OCI-LY7 (cell line): ENCODE measurements around the gene CD93. TPM values are rescaled to one million over a fixed set of nuclear protein-coding genes. Genes with fewer than 3 reads are reported as not detected.

Source experiments
- BruUV-seq: library from RNA; stranded (reverse); fragments of 400-500 nt; replicated peaks from 2 replicates; lab custom pipeline; 2021; lab: Mats Ljungman, UMichigan
- CTCF ChIA-PET: fragments of 300-600 bp; sonication (Branson Sonifier 250); formaldehyde crosslinking; loops from one replicate; lab custom pipeline; 2022; ENCODE audit warnings: antibody characterized with exemption; ENCODE audit not compliant: unreplicated experiment; lab: Charles Lee
- POLR2A ChIA-PET: fragments of 300-600 bp; sonication (Branson Sonifier 250); formaldehyde crosslinking; loops from one replicate; lab custom pipeline; 2022; ENCODE audit warnings: antibody characterized with exemption; lab: Charles Lee
- DNase-seq: peaks from one replicate; pipeline ENCODE4 v3.0.0-alpha.2; 2015; ENCODE audit warnings: low spot score
- H2AFZ ChIP-seq: fragments of 200-600 bp; sonication (generic), shearing (Covaris generic); 2 replicates; pipeline ENCODE4 v1.6.1; 2014; ENCODE audit warnings: mild to moderate bottlenecking, antibody characterized with exemption, low read length, moderate library complexity
- H3K27ac ChIP-seq: fragments of 200-600 bp; sonication (generic); 2 replicates; pipeline ENCODE4 v1.5.1; 2014; ENCODE audit warnings: mixed run types, low read depth, mild to moderate bottlenecking, moderate library complexity, low read length, inconsistent platforms; ENCODE audit not compliant: poor library complexity, severe bottlenecking
- H3K36me3 ChIP-seq: fragments of 200-600 bp; sonication (generic); 2 replicates; pipeline ENCODE4 v1.6.1; 2014; ENCODE audit warnings: mild to moderate bottlenecking, antibody characterized with exemption, low read length, moderate library complexity, mixed read lengths; ENCODE audit not compliant: insufficient read depth
- H3K4me1 ChIP-seq: fragments of 200-600 bp; sonication (generic); 2 replicates; pipeline ENCODE4 v1.5.1; 2014; ENCODE audit warnings: mild to moderate bottlenecking, low read length; ENCODE audit not compliant: insufficient read depth, poor library complexity, severe bottlenecking
- H3K4me2 ChIP-seq: fragments of 200-600 bp; sonication (generic); 2 replicates; pipeline ENCODE4 v1.6.1; 2014; ENCODE audit warnings: mild to moderate bottlenecking, low read length
- H3K4me3 ChIP-seq: fragments of 200-600 bp; sonication (generic); 2 replicates; pipeline ENCODE4 v1.5.1; 2014; ENCODE audit warnings: mild to moderate bottlenecking, low read depth, low read length; ENCODE audit not compliant: poor library complexity, severe bottlenecking
- H3K79me2 ChIP-seq: fragments of 200-600 bp; sonication (generic); 2 replicates; pipeline ENCODE4 v1.6.1; 2016; ENCODE audit warnings: low read depth, mild to moderate bottlenecking, low read length, moderate library complexity, mixed read lengths; ENCODE audit not compliant: insufficient read depth
- H3K9me2 ChIP-seq: fragments of 200-600 bp; sonication (generic); 2 replicates; pipeline ENCODE4 v1.6.1; 2016; ENCODE audit warnings: mild to moderate bottlenecking, low read length, mixed read lengths; ENCODE audit not compliant: insufficient read depth
- H3K9me3 ChIP-seq: fragments of 200-600 bp; sonication (generic); 2 replicates; pipeline ENCODE4 v1.6.1; 2014; ENCODE audit warnings: mild to moderate bottlenecking, mixed run types, low read length, mixed read lengths
- H4K20me1 ChIP-seq: fragments of 200-600 bp; sonication (generic); 2 replicates; pipeline ENCODE4 v1.6.1; 2014; ENCODE audit warnings: mild to moderate bottlenecking, antibody characterized with exemption, low read length, moderate library complexity, mixed read lengths; ENCODE audit not compliant: insufficient read depth
- CTCF ChIP-seq: fragments of 200-600 bp; sonication (generic); conservative IDR thresholded peaks from 2 replicates; pipeline ENCODE4 v1.5.1; 2014; ENCODE audit warnings: mild to moderate bottlenecking, antibody characterized with exemption, low read length, moderate library complexity, mixed read lengths
- EZH2phosphoT487 ChIP-seq: fragments of 200-600 bp; sonication (generic); IDR thresholded peaks from 2 replicates; pipeline ENCODE4 v1.6.1; 2018; ENCODE audit warnings: low read depth, borderline replicate concordance, mild to moderate bottlenecking, mixed run types, antibody characterized with exemption, low read length, moderate library complexity, mixed read lengths
- intact Hi-C: fragments of 100-400 bp; cut with micrococcal nuclease; formaldehyde crosslinking; loops from one replicate; pipeline ENCODE4 v1.10.0; 2022; ENCODE audit not compliant: unreplicated experiment
- total RNA-seq, 2 experiments: library from RNA; depleted of rRNA in 1 of 2; stranded (reverse); fragments of >200 nt in 1 of 2; shearing (Covaris generic) in 1 of 2; gene quantifications; 2 replicates each; pipeline ENCODE4 v1.2.3, GENCODE V29; 2014 to 2022

Gene CD93
- total RNA-seq, 2 experiments from 2014 or later, result not detected

GRCh38 chr20:23085436-23086055 is 578 bp downstream of the CD93 start:
- Histone ChIP-seq H3K4me2 (no peak overlapping the region), H4K20me1 (no peaks in the 10 kb centered on the region), H3K4me3 (no peak overlapping the region), H3K9me2 (no peaks in the 10 kb centered on the region), H3K79me2 (no peaks in the 10 kb centered on the region), H2AFZ (no peak overlapping the region), H3K4me1 (no peaks in the 10 kb centered on the region), H3K9me3 (no peaks in the 10 kb centered on the region), H3K36me3 (no peaks in the 10 kb centered on the region), H3K27ac (no peak overlapping the region)
- intact Hi-C loops, result no loop called here
- DNase-seq, result no peak
- BruUV-seq, result no TSS peak
- TF ChIP-seq EZH2phosphoT487, result no peak
- TF ChIP-seq CTCF, result no peak
- ChIA-PET CTCF (no interaction called here), POLR2A (interaction anchor here (0.6 kb wide), 1 partner anchor 190 kb away, joined by 3 read pairs; no protein-coding TSS in a partner anchor)

GRCh38 chr20:23084845-23085365 is 1.2 kb downstream of the CD93 start:
- Histone ChIP-seq H3K4me3 (no peak overlapping the region), H3K4me1 (no peaks in the 10 kb centered on the region), H4K20me1 (no peaks in the 10 kb centered on the region), H3K9me2 (no peaks in the 10 kb centered on the region), H3K36me3 (no peaks in the 10 kb centered on the region), H3K9me3 (no peaks in the 10 kb centered on the region), H3K27ac (no peak overlapping the region), H3K4me2 (no peak overlapping the region), H3K79me2 (no peaks in the 10 kb centered on the region), H2AFZ (no peak overlapping the region)
- ChIA-PET POLR2A (no interaction called here), CTCF (no interaction called here)
- no peak for DNase-seq
- BruUV-seq, result no TSS peak
- intact Hi-C loops, result no loop called here
- TF ChIP-seq CTCF (no peak), EZH2phosphoT487 (no peak)

- no peaks in the 10 kb centered on the region for H3K9me3 ChIP-seq
- H2AFZ ChIP-seq, result no peak overlapping the region
- BruUV-seq, result no TSS peak
- no peak for DNase-seq
- no peaks in the 10 kb centered on the region for H3K36me3 ChIP-seq
- no peak overlapping the region for H3K4me2 ChIP-seq
- no peak for TF ChIP-seq EZH2phosphoT487
- TF ChIP-seq CTCF, result no peak
- H3K79me2 ChIP-seq, result no peaks in the 10 kb centered on the region
- H3K27ac ChIP-seq, result no peak overlapping the region
- intact Hi-C loops, result no loop called here
- H3K9me2 ChIP-seq, result no peaks in the 10 kb centered on the region
- ChIA-PET CTCF (no interaction called here), POLR2A (no interaction called here)
- no peaks in the 10 kb centered on the region for H3K4me1 ChIP-seq
- no peak overlapping the region for H3K4me3 ChIP-seq
- no peaks in the 10 kb centered on the region for H4K20me1 ChIP-seq
These were observed 1.8 kb downstream of the CD93 start for GRCh38 chr20:23084282-23084844.
